Activated CD8-positive, alpha-beta memory T cell treated with anti-CD3 and anti-CD28 coated beads for 1 hour (primary cell): ENCODE data around the gene MS4A6A.
"Not testable (repeated sequence)": the region's sequence is repeated elsewhere in the genome, so short reads cannot be mapped to it uniquely, and the experiment has no call there.

Experiments
- DNase-seq, 2 donors: peaks; one replicate each; pipeline ENCODE4 v3.0.0-alpha.2; 2020; ENCODE audit warnings: low read depth in 1 of 2; ENCODE audit errors: extremely low read depth in 1 of 2

MS4A6A gene

DNA sequence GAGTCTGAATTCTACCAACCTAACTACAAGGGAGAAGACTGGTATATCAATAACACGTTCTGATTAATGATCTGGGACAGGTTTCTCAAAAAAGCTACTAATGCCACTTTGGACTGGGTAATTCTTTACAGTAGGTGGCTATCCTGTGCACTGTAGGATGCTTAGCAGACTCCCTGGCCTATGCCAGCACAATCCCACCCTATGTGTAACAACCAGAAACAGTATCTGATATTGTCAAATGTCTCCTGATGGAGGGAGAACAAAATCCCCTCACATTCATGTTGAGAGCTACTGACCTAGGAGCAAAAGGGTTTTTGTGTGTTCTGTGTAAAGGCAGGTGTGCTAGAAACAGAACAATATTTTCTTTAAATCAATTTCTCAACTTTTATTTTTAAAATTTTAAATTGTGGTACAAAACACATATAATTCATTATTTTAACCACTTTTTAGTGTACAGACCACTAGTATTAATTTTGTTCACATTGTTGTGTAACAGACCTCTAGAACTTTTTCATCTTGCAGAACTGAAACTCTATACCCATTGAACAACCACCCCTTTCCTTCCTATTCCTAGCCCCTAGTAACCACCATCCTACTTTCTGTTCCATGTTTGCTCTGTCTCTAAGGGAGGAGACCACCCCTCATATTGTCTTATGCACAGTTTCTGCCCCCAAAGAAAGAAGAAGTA is 2.1 kb upstream of the MS4A6A start:
- no peak for DNase-seq

- no peak for DNase-seq
Measured at GRCh38 chr11:60183591-60184205, 815 bp upstream of the MS4A6A start.

GRCh38 chr11:60175860-60176275 is 7.0 kb downstream of the MS4A6A start:
- no peak for DNase-seq

DNA sequence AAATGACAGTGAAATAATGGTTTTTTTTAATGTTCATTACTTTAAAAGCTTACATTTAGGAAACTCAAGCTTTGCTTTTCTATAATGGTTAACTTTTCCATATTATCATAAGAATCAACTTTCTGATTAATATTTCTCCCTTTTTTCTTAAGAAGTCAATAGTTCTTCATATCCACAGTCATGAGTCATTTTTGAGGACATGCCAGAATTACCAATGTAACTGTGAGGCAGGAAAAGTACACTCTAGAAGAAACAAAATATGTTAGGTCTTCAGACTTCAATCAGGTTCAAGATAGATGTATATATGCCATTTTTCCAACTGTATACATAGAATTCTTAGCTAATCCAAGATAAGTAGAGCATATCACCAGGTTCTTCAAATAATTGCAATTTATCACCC is 10.9 kb downstream of the MS4A6A start:
- no peak for DNase-seq

GRCh38 chr11:60170566-60170965 is 12.3 kb downstream of the MS4A6A start:
- no peak for DNase-seq

DNA sequence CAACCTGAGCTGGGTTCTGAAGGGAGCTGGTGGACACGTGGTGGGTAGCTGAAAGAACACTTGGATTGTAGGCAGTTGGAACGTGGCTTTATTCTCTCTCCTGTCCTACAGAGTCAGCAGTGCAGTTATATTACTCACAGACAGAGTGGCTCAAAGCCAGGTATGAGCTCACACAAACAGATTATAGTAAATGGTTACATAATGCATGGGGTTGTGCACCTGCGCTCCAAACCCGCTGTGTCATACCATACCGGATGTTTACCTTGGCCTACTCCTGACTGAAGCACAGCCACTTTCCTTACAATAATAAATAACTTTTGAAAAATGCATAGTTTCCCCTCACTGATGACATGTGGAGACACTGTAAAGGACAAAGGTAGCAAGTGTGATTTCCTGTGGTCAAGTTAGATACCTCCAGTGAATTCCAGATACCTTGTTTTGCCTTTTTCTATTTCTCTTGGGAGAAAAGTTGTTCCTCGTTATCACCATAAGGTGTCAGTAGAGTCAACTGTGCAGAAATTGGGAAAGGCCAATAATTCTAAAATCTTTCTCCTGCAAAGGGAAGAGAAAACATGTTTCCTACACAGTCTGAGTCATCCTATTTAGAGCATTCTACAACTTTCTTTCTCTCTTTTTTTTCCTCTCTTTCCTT is 13.5 kb downstream of the MS4A6A start:
- no peak for DNase-seq

- DNase-seq = no peak
Measured at GRCh38 chr11:60168306-60168705, 14.6 kb downstream of the MS4A6A start.

DNA sequence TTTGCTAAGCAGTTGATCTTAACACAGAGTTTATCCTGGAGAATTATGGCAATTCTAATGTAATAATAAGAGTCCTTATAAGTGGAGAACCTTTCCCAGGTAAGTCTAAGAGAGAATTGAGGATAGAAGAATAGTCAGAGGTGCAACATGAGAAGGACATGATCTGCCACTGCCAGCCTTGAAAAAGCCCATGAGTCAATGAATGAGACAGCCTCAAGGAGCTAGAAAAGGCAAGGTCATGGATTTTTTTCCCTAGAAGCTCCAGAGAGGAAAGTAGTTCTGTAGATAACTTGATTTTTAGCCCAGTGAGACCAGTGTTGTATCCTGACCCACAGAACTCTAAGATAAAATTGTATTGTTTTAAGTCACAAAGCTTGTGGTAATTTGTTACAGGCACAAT is 16.9 kb downstream of the MS4A6A start:
- DNase-seq = no peak

- DNase-seq = no peak
Measured at GRCh38 chr11:60165538-60165937, 17.3 kb downstream of the MS4A6A start.

GRCh38 chr11:60164550-60165075 is 18.3 kb downstream of the MS4A6A start:
- DNase-seq = no peak

DNA sequence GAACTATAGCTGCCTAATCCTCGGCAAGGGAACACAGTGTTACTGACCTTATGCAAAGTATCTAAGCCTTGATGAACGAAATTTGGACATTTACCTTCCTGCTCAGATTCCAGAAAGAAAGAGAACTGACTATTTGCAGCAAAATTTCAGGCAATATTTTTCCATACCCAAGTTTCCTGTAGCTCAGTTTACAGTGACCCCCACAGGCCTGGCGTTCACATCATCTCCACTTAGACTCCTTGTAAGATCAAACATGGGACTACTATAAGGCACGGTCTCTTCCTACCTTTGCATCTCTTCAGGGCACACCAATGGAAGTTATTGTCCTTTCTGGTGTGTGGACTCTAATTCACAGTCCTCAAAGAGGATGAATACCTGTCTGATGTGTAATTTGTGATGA is 21.1 kb downstream of the MS4A6A start:
- no peak for DNase-seq

- DNase-seq = no peak
Measured at GRCh38 chr11:60161107-60161506, 21.8 kb downstream of the MS4A6A start.

DNA sequence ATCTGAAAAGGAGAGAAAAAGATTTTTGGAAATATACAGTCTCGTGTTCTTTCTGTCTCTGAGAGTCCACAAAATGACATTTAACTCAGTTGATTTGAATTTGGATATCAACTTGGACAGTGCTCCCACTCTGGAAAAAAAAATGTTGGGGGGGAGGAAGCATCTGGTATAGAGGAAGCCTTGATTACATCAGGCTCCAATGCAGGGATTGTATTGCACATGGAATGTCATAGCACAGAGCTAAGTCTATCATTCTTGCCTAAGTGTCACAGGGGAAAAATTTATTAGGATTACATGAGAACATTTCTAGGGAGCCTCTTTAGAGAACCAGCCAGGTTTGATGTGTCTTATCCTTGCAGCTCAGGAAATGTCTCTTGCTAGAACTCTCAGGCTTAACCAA is 23.0 kb downstream of the MS4A6A start:
- DNase-seq = no peak

- DNase-seq = no peak
Measured at GRCh38 chr11:60159284-60159683, 23.6 kb downstream of the MS4A6A start.

DNA sequence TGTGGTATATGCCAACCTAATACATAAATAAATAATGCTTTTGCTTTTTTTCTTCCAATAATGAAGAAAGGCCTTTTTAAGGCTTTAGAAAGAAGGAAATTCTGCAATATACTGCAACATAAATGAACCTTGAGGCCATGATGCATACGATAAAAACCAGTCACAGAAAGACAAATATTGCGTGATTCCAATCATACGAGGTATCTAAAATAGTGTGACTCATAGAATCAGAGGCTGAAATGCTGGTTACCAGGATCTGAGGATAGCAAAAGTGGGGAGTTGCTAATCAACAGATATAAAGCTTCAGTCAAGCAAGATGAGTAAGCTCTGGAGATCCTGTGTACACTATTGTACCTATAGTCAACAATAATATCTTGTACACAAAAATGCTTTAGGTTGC is 24.2 kb downstream of the MS4A6A start:
- DNase-seq = no peak

- no peak for DNase-seq
Measured at GRCh38 chr11:60155931-60156330, 27.0 kb downstream of the MS4A6A start.

- not testable (repeated sequence) for DNase-seq
Measured at GRCh38 chr11:60152727-60153126, 30.2 kb downstream of the MS4A6A start.

DNA sequence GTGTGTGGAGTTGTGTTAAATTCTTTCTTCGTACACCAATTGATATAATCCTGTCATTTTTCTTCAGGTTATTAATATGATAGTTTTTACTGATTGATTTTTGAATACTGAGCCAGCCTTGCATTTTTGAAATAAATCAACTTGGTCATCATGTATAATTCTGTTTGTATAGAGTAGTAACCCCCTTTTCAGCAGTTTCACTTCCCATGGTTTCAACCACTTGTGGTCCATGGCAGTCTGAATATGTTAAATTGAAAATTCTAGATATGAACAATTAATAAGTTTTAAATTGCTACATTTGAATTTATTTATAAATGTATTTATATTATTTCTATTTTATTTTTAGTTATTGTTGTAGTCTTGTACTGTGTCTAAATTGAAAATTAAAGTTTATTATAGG is 32.6 kb downstream of the MS4A6A start:
- DNase-seq = no peak

DNA sequence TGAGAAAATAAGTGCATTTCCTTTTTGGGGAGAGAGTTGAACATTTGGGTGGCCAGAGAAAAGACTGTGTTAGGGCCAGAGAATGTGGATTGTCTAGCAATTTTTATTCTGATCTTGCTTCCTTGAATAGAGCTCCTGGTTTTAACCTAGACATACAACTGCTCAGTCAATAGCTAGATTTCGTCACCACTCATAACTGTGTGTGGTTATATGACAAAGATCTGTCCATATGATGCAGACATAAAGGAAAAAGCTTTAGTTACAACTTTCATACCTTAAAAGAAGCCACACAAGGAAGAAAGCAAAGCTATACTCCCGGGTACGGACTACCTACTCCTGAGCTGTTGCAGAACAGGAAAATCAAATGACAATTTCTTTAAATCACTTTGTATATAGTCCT is 37.2 kb downstream of the MS4A6A start:
- no peak for DNase-seq

DNA sequence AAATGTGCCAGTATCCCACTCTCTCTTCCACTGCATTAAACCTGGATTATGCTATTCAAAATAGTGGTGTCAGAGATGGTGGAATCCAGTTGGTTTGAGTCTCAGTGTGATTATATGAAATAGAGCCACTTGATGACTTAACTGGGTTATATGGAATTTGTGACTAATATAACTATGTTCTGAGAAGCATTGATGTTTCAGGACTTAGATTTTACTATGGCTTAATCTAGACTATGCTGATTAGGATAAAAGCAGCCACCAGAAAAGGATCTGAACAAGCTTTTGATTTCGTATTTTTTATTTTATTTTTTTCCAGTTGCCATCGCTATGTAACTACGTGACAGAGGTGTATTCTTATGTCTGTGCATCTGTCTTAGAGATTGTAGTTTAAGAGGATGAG is 39.1 kb downstream of the MS4A6A start:
- DNase-seq = no peak

DNA sequence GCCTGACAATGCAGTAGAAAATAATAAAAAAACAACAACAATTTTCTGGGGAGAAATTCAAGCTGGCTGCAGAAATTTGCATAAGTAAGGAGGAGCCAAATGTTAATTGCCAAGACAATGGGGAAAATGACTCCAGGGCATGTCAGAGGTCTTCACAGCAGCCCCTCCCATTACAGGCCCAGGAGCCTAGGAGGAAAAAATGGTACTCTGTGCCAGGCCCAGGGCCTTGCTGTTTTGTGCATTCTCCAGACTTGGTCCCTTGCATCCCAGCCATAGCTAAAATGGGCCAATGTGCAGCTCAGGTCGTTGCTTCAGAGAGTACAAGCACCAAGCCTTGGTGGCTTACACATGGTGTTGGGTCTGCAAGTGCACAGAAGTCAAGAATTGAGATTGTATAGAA is 49.0 kb downstream of the MS4A6A start:
- no peak for DNase-seq

GRCh38 chr11:60131912-60132311 is 51.0 kb downstream of the MS4A6A start:
- DNase-seq = no peak
